GM12865 (cell line): ENCODE data around the gene RHOV.
A peak's percentile ranks its signal among the peaks of the same experiment; 100 is the strongest.

Experiments
- DNase-seq: peaks from one replicate; pipeline ENCODE4 v3.0.0; 2010; ENCODE audit warnings: low read depth
- H3K4me3 ChIP-seq: 2 replicates; pipeline ENCODE4 v1.5.1; 2011; ENCODE audit warnings: mild to moderate bottlenecking, low read depth, low read length, control low read depth
- TF ChIP-seq, protein P1 (sequence below): IDR thresholded peaks from 2 replicates; pipeline ENCODE4 v1.5.1; 2011; ENCODE audit warnings: low read length, control low read depth, low read depth, inconsistent platforms; ENCODE audit not compliant: insufficient read depth; ENCODE audit errors: missing control alignments

The RHOV gene

DNA sequence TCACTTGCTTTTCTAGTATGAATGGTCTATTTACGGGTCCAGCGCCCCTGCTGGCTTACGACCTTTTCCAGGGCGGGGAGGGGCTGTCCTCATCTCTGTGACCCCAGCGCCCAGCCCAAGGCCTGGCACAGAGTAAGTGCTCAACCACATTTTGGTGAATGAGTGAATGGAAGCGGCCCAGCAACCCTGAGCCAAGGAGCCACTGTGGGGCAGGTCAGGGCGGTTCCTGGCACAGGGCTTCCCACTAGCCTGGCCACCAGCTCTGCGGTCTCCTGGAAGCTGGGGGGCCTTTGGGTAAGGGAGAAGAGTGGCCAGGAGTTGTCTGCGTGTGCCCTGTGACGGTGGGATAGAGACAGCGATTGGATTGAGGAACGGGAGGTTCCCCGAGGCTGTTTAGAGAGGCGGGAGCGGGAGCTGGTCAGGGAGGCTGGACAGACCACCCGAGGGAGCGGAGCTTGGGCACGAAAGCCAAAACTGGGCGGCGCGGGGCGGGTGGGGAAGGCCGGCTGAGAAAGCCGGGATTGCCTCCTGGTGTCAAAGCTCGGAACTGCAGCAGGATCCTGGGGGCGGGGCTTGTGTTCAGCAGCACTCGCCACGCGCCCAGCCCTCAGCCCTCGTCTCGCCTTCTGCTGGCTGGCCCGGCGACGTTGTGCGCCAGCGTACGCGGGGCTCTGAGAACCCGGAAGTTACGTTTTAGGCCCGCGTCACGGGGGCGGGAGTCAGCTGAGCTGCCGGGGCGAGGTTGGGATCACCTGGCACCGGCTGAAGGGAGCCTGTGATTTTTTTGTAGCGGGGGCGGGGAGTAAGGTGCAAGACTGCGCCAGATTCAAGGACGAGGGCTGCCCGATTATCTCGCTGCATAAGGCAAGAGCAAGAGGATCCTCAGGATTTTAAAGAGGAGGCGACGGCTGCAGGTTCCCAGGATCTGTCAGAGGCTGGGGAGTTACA lies 20.0 kb upstream of the RHOV start, which contains the start of gene VPS18:
VPS18 (plus strand) TSS at position 718 of the 948 bp plus-strand sequence. CDS start 319 bp downstream, outside the sequence.
- H3K4me3 ChIP-seq, result peak within 1 kb of the TSS; percentile 82

DNA sequence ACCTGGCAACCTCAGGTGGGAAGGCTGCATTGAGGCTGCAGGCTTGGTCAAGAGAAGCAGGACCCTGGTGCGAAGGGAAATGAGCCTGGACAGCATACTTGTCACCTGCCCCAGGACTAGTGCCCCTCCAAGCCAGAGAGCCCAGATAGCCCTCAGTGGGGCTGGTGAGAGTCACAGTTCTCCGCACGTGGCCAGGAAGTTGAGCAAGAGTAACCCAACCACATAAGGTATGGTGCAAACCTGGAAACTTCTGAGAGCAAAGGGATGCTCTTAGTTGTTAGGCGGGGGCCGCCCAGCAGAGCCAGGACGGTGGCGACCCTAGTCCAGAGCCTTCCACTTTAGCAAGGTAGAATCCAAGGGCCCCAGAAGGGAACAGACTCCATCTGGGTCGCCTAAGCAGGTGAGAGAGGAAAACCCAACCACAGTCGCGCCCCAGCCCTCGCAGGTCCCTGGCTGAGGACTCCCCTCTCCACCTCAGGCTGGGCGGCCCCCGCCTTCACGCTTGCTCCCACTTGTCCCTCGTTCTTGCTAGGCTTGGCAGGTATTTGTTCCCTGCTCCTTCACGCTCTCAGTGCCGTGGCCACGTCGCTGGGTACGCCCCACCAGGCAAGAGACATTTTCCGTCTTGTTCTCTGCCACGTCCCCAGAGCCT lies 19.1 kb upstream of the RHOV start:
- H3K4me3 ChIP-seq, result no peak overlapping the region
- TF ChIP-seq, protein P1, sequence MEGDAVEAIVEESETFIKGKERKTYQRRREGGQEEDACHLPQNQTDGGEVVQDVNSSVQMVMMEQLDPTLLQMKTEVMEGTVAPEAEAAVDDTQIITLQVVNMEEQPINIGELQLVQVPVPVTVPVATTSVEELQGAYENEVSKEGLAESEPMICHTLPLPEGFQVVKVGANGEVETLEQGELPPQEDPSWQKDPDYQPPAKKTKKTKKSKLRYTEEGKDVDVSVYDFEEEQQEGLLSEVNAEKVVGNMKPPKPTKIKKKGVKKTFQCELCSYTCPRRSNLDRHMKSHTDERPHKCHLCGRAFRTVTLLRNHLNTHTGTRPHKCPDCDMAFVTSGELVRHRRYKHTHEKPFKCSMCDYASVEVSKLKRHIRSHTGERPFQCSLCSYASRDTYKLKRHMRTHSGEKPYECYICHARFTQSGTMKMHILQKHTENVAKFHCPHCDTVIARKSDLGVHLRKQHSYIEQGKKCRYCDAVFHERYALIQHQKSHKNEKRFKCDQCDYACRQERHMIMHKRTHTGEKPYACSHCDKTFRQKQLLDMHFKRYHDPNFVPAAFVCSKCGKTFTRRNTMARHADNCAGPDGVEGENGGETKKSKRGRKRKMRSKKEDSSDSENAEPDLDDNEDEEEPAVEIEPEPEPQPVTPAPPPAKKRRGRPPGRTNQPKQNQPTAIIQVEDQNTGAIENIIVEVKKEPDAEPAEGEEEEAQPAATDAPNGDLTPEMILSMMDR, result no peak
- no peak for DNase-seq

More for the DNA sequence above, 20.0 kb upstream of the RHOV start, which contains the start of gene VPS18:
- peak; percentile 99 for DNase-seq
- TF ChIP-seq, protein P1, result peak; percentile 92

DNA sequence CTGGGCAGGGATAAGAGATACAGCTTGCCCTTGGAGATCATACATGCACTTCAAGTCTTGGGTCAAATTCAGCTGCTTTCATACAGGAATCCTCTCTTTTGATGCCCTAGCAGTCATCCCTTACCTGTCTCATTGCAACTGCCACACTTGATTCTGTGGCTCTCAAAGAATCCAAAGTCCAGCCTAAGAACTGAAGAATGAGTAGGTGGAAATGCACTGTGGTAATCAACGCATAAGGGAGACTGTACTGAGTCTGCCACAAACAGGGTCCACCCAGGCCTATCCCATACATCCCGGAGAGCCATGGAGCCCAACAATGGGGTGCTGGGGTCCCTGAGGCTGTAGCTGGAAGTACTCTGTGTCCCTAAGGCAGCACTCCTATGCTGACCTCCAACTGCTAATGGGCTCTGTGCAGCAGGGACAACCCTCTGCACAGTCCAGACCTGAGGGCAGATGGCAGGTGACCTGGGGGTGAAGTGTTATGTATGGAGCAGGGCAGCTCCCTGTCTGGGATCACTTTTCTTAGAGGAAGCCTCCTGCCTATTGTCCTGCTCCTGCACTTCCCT lies 18.5 kb upstream of the RHOV start:
- H3K4me3 ChIP-seq, result no peak overlapping the region
- no peak for DNase-seq
- TF ChIP-seq, protein P1, result no peak

DNA sequence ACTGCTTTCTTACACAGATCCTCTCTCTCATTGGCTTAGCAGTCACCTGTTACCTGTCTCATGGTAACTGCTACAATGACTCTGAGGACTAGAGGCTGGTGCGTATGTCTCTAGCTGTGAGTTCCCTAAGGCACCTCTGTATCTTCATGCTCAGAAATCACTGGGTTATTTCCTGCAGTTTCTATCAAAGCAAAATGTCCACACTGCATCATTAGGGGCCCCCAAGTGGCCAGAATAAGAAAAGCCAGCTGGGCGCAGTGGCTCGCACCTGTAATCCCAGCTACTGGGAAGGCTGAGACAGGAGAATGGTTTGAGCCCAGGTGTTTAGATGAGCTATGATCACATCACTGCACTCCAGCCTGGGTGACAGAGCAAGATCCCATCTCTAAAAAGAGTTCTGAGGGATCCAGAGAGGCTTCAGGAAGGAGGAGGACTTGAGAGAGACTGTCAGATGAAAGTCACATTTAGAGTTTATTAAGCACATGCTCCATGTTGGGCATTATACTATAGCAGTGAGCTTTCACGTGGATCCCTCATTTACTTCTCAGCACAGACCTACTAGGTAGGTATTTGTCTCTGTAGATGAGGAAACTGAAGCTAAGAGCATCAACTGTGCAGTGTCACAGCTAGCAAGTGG lies 17.9 kb upstream of the RHOV start:
- DNase-seq, result peak; percentile 68
- TF ChIP-seq, protein P1, result peak; percentile 73
- no peak overlapping the region for H3K4me3 ChIP-seq

DNA sequence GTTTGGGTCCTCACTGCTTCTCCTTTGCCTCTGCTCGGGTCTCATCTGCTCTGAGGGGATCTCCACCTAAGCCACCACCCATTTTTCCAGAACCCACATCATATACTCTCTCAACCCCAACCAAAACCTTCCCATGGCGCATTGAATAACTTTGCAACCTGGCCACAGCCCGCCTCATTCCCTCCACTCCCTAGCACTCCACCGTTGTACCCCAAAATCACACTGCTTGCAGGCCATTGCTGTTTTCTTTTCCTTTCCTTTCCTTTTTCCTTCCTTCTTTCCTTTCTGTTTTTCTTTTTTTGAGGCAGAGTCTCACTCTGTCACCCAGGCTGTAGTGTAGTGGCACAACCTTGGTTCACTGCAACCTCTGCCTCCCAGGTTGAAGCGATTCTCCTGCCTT lies 17.1 kb upstream of the RHOV start:
- TF ChIP-seq, protein P1, result no peak

DNA sequence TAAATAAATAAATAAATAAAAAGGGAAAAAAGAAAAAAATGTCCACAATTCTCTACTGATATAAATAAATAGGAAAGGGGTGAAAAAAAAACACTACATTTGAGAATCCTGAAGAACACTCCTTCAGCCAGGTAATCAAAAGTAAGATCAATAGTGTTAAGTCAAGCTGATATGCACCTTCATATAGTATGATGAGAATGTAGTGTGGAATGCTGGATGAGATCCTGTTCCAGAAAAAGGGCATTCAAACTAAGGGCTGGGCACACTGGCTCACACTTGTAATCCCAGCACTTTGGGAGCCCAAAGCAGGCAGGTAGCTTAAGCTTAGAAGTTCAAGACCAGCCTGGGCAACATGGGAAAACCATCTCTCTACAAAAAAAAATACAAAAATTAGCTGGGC lies 15.1 kb upstream of the RHOV start:
- DNase-seq, result no peak
- no peak overlapping the region for H3K4me3 ChIP-seq
- TF ChIP-seq, protein P1, result no peak

More for the DNA sequence above, 17.1 kb upstream of the RHOV start:
- no peak for DNase-seq
- H3K4me3 ChIP-seq, result no peak overlapping the region
